Mesenchymal stem cell (in vitro differentiated cells and primary cell): ENCODE data around the gene ULBP1.
"Not testable (repeated sequence)": the region's sequence is repeated elsewhere in the genome, so short reads cannot be mapped to it uniquely, and the experiment has no call there.

Experiments used
- DNase-seq: peaks from one replicate; pipeline ENCODE4 v3.0.0-alpha.2; 2013
- H2AFZ ChIP-seq: one replicate; pipeline ENCODE4 v1.6.1; 2013; ENCODE audit warnings: low read depth, mild to moderate bottlenecking, control low read depth, inconsistent platforms, low read length, moderate library complexity
- H2AK5ac ChIP-seq: 2 replicates; pipeline ENCODE4 v1.6.1; 2013; ENCODE audit warnings: low read length, moderate library complexity, mild to moderate bottlenecking, inconsistent platforms; ENCODE audit not compliant: severe bottlenecking
- H2BK120ac ChIP-seq: one replicate; pipeline ENCODE4 v1.6.1; 2013; ENCODE audit warnings: low read depth, mild to moderate bottlenecking, inconsistent platforms, low read length, moderate library complexity
- H2BK12ac ChIP-seq, 2 experiments: one replicate each; pipeline ENCODE4 v1.6.1; 2013; ENCODE audit warnings: inconsistent platforms in 2 of 2, low read length in 2 of 2, mild to moderate bottlenecking in 2 of 2, moderate library complexity in 2 of 2, control low read depth in 1 of 2
- H2BK15ac ChIP-seq: one replicate; pipeline ENCODE4 v1.6.1; 2013; ENCODE audit warnings: mild to moderate bottlenecking, low read depth, inconsistent platforms; ENCODE audit not compliant: poor library complexity, severe bottlenecking
- H2BK5ac ChIP-seq: 2 replicates; pipeline ENCODE4 v1.6.1; 2013; ENCODE audit warnings: low read depth, mild to moderate bottlenecking, low read length, control low read depth, inconsistent platforms; ENCODE audit not compliant: poor library complexity, severe bottlenecking
- H3K14ac ChIP-seq, 2 experiments: one replicate each; pipeline ENCODE4 v1.6.1; 2013; ENCODE audit warnings: inconsistent platforms in 2 of 2, low read length in 2 of 2, control low read depth in 1 of 2, mild to moderate bottlenecking in 1 of 2, moderate library complexity in 1 of 2
- H3K18ac ChIP-seq, 2 experiments: one replicate each; pipeline ENCODE4 v1.6.1; 2013; ENCODE audit warnings: inconsistent platforms in 2 of 2, low read length in 2 of 2, control low read depth in 1 of 2, low read depth in 1 of 2, mild to moderate bottlenecking in 1 of 2
- H3K23ac ChIP-seq, 2 experiments: one replicate each; pipeline ENCODE4 v1.6.1; 2013; ENCODE audit warnings: inconsistent platforms in 2 of 2, low read length in 2 of 2, mild to moderate bottlenecking in 2 of 2, moderate library complexity in 2 of 2, control low read depth in 1 of 2
- H3K27ac ChIP-seq: 2 replicates; pipeline ENCODE4 v1.5.1; 2013; ENCODE audit warnings: mild to moderate bottlenecking, moderate library complexity, low read length, control low read depth, inconsistent platforms; ENCODE audit not compliant: poor library complexity, severe bottlenecking
- H3K27me3 ChIP-seq, 2 experiments: 2 replicates each; pipeline versions ENCODE4 v1.6.1 to v1.7.0; 2013; ENCODE audit warnings: low read length in 2 of 2, mild to moderate bottlenecking in 2 of 2, moderate library complexity in 2 of 2, control low read depth in 1 of 2, inconsistent platforms in 1 of 2; ENCODE audit not compliant: control insufficient read depth in 1 of 2, insufficient read depth in 1 of 2
- H3K36me3 ChIP-seq, 2 experiments: 2 replicates each; pipeline versions ENCODE4 v1.6.1 to v1.7.0; 2013; ENCODE audit warnings: low read length in 2 of 2, control low read depth in 1 of 2, inconsistent platforms in 1 of 2, low read depth in 1 of 2, mild to moderate bottlenecking in 1 of 2; ENCODE audit not compliant: insufficient read depth in 2 of 2, control insufficient read depth in 1 of 2
- H3K4ac ChIP-seq, 2 experiments: one replicate each; pipeline ENCODE4 v1.6.1; 2013; ENCODE audit warnings: inconsistent platforms in 2 of 2, low read length in 2 of 2, mild to moderate bottlenecking in 2 of 2, moderate library complexity in 2 of 2, control low read depth in 1 of 2, low read depth in 1 of 2
- H3K4me1 ChIP-seq: 2 replicates; pipeline ENCODE4 v1.6.1; 2013; ENCODE audit warnings: low read depth, low read length, control low read depth; ENCODE audit not compliant: control insufficient read depth, insufficient read depth
- H3K4me2 ChIP-seq: 2 replicates; pipeline ENCODE4 v1.6.1; 2013; ENCODE audit warnings: low read length, mild to moderate bottlenecking, inconsistent platforms; ENCODE audit not compliant: poor library complexity, severe bottlenecking
- H3K4me3 ChIP-seq, 2 experiments: 2 replicates each; pipeline versions ENCODE4 v1.5.1 to v1.7.0; 2013; ENCODE audit warnings: low read length in 2 of 2, mild to moderate bottlenecking in 2 of 2, control low read depth in 1 of 2, low read depth in 1 of 2; ENCODE audit not compliant: insufficient read depth in 1 of 2
- H3K79me1 ChIP-seq: replicated peaks from 2 replicates; pipeline ENCODE4 v1.6.1; 2013; ENCODE audit warnings: mild to moderate bottlenecking, control low read depth, low read length, inconsistent platforms; ENCODE audit not compliant: poor library complexity, severe bottlenecking
- H3K9ac ChIP-seq: 2 replicates; pipeline ENCODE4 v1.7.0; 2013; ENCODE audit warnings: mild to moderate bottlenecking, low read length, moderate library complexity
- H3K9me3 ChIP-seq: 2 replicates; pipeline ENCODE4 v1.7.0; 2013; ENCODE audit warnings: mild to moderate bottlenecking, low read length; ENCODE audit not compliant: control insufficient read depth
- H4K8ac ChIP-seq: one replicate; pipeline ENCODE4 v1.6.1; 2013; ENCODE audit warnings: inconsistent platforms, mild to moderate bottlenecking, low read length, moderate library complexity
- H4K91ac ChIP-seq: one replicate; pipeline ENCODE4 v1.6.1; 2013; ENCODE audit warnings: mild to moderate bottlenecking, low read length, inconsistent platforms
- WGBS: methylation state at CpG from one replicate; pipeline ENCODE4 v1.1.7; 2013; ENCODE audit warnings: mixed read lengths; 5-methylcytosine and 5-hydroxymethylcytosine counted together

Gene ULBP1

DNA sequence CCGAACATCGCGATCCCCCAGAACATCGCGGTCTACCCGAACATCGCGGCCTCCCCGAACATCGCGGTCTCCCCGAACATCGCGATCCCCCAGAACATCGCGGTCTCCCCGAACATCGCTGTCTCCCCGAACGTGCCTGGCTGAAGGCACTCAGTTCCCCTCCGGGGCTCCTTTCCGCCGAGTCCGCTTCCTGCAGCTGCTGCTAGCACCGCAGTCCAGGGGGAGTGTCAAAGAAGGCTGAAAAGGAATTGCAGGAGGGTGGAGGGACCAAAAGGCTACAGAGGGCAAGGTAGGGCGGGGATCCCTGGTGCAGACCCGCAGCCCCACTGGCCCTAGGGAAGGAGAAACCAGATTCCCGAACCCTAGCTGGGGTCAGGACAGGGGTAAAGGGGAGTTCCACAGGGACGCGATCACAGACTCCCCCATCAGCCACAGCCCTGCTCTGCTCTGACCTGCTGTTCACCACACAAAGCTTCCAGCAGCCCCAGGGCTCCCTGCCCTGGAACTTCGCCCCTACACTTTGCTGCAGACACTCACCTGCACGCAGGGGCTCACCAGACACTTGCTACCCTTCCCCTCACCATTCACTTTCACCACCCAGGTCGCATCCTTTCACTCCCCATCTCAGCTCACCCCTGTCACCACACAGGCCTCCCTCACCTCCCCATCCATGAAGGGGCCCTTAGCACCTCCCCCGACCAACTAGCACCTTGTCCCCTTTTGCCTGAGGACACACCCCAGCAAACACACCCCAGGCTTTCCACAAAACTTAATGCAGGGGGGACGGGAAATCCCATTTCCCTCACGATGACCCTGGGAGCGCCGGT lies 1.7 kb downstream of the ULBP1 start:
- Histone ChIP-seq H3K9me3 (no peaks in the 10 kb centered on the region), H2BK120ac (no peak overlapping the region), H2BK15ac (no peak overlapping the region), H2BK5ac (no peak overlapping the region), H3K18ac (no peak overlapping the region), H3K14ac (no peak overlapping the region), H2AFZ (no peak overlapping the region), H2BK12ac (no peak overlapping the region), H3K27ac (no peak overlapping the region), H3K23ac (no peak overlapping the region), H3K79me1 (no peaks in the 10 kb centered on the region), H2AK5ac (no peak overlapping the region), H3K9ac (peak overlapping the region; percentile 49), H3K4me1 (peaks cover 32% of the 10 kb centered on the region), H3K4ac (no peak overlapping the region), H4K91ac (no peak overlapping the region), H4K8ac (no peak overlapping the region), H3K36me3 (no peaks in the 10 kb centered on the region), H3K4me2 (peak overlapping the region; percentile 82), H3K27me3 (peaks cover 69 to 89% of the 10 kb centered on the region in 2 experiments), H3K4me3 (peak overlapping the region; percentile 55 to 72)
- WGBS: 7% methylated on average over 37 of the region's 38 CpGs
- peak; percentile 7 for DNase-seq

DNA sequence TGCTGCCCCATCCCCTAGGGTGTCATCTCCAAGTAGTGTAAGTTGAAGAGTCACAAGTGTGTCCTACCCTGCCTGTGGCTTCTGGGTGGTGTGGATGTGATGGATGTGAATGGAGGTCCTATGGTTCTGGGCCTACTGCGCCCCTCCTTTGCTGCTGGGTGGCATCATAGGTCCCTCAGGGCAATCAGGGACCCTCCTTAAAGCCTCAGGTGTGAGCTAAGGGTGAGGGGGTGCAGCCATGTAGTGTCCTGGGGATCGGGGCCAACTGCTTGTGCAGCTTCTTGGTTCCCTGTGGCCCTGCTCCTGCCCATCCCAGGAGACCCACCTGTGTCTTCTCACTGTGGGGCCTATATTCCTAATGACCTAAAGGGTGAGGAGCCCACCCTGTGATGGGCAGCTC lies 2.6 kb downstream of the ULBP1 start:
- H3K79me1 ChIP-seq, H2BK15ac ChIP-seq, H2BK120ac ChIP-seq, H2AFZ ChIP-seq, H3K36me3 ChIP-seq, H4K8ac ChIP-seq, H2AK5ac ChIP-seq, H3K9me3 ChIP-seq, H3K18ac ChIP-seq, H3K4ac ChIP-seq, H3K27ac ChIP-seq, H4K91ac ChIP-seq, H3K23ac ChIP-seq, H2BK12ac ChIP-seq, H3K4me2 ChIP-seq, H3K14ac ChIP-seq, H3K9ac ChIP-seq, H3K4me3 ChIP-seq, H2BK5ac ChIP-seq, DNase-seq: not testable (repeated sequence)
- H3K27me3 ChIP-seq: peaks cover 74 to 85% of the 10 kb centered on the region in 2 experiments
- peaks cover 32% of the 10 kb centered on the region for H3K4me1 ChIP-seq
- 100% methylated on average over 1 of the region's 2 CpGs for WGBS

DNA sequence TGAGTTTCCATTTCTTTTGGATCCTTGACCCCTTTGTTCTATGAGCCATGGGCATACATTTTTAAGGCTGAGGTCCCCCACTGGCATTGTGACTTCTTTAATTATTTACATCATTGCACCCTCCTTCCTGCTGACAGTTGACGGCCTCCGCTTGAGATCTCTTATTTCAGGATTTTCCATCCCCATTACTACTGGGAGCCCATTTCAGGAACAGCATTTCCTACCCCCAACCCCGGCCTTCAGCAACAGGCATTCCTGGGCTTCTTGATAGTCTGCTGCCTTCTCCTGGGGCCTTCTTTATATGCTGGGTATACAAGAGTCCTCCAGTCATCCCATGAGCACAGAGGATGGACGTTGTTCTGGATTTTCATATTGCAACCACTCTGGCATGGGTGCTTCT lies 3.8 kb downstream of the ULBP1 start:
- no peak overlapping the region for H3K18ac ChIP-seq
- no peak overlapping the region for H2BK12ac ChIP-seq
- H2AK5ac ChIP-seq: no peak overlapping the region
- no peak overlapping the region for H3K23ac ChIP-seq
- H3K36me3 ChIP-seq: no peaks in the 10 kb centered on the region
- H2BK5ac ChIP-seq: no peak overlapping the region
- H3K14ac ChIP-seq: no peak overlapping the region
- DNase-seq: no peak
- 82% methylated on average over 4 of the region's 4 CpGs for WGBS
- no peak overlapping the region for H4K91ac ChIP-seq
- H3K4me2 ChIP-seq: no peak overlapping the region
- H3K9ac ChIP-seq: no peak overlapping the region
- H3K4ac ChIP-seq: no peak overlapping the region
- H4K8ac ChIP-seq: no peak overlapping the region
- H3K79me1 ChIP-seq: no peaks in the 10 kb centered on the region
- no peak overlapping the region for H2BK120ac ChIP-seq
- no peaks in the 10 kb centered on the region for H3K9me3 ChIP-seq
- H3K27me3 ChIP-seq: peaks cover 70 to 80% of the 10 kb centered on the region in 2 experiments
- no peak overlapping the region for H2BK15ac ChIP-seq
- H3K4me1 ChIP-seq: peaks cover 29% of the 10 kb centered on the region
- no peak overlapping the region for H3K27ac ChIP-seq
- H2AFZ ChIP-seq: no peak overlapping the region
- H3K4me3 ChIP-seq: no peak overlapping the region

DNA sequence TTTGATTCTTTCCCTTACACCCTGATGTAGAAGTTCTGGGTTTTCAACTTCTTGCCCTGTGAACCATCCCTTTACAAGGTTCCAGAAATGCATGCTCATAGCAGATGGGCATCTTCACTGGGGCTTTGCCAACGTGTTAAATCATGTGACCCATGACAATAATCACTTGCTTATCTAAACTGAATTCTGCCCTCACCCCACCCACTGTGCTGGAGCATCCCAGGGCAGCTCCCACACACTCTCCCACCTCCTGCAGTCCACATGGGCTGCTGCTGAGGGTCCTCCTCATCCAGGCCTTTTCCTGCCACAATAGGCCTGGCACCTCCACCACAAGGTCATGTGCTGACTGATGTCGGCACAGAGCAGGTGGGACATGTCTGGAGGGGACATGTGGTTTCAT lies 4.3 kb downstream of the ULBP1 start:
- not testable (repeated sequence) for H3K79me1 ChIP-seq, H2BK120ac ChIP-seq, H3K4ac ChIP-seq, H2BK5ac ChIP-seq, DNase-seq, H3K18ac ChIP-seq, H3K4me2 ChIP-seq, H4K91ac ChIP-seq, H3K27ac ChIP-seq, H3K36me3 ChIP-seq, H2BK12ac ChIP-seq, H2AFZ ChIP-seq, H3K9me3 ChIP-seq, H3K14ac ChIP-seq, H4K8ac ChIP-seq, H2AK5ac ChIP-seq, H2BK15ac ChIP-seq, H3K9ac ChIP-seq, H3K4me3 ChIP-seq, H3K23ac ChIP-seq
- Histone ChIP-seq H3K27me3 (peaks cover 70 to 79% of the 10 kb centered on the region in 2 experiments), H3K4me1 (peaks cover 25% of the 10 kb centered on the region)
- 51% methylated on average over 2 of the region's 2 CpGs for WGBS
